B cell (primary cell): Measurements from ENCODE around the gene WDR38. TPM values are rescaled to one million over a fixed set of nuclear protein-coding genes. Genes with fewer than 3 reads are reported as not detected.
"Not testable (repeated sequence)": the region's sequence is repeated elsewhere in the genome, so short reads cannot be mapped to it uniquely, and the experiment has no call there.

Experiments
- ATAC-seq: fragments of 200-7000 bp; cut with Tn5 transposase; one replicate; pipeline ENCODE4 v1.10.0; 2021; ENCODE audit warnings: low read depth, mild to moderate bottlenecking, moderate number of reproducible peaks, moderate library complexity
- CTCF ChIA-PET: fragments of 350-600 bp; sonication (Branson Sonifier 250); formaldehyde crosslinking; loops from one replicate; lab custom pipeline; 2021; ENCODE audit warnings: antibody characterized with exemption, inconsistent platforms; lab: Charles Lee
- POLR2A ChIA-PET: fragments of 350-600 bp; sonication (Branson Sonifier 250); formaldehyde crosslinking; loops from one replicate; lab custom pipeline; 2021; ENCODE audit warnings: antibody characterized with exemption; lab: Charles Lee
- DNase-seq: peaks from one replicate; pipeline ENCODE4 v3.0.0; 2013
- H2AFZ ChIP-seq: 2 replicates; pipeline ENCODE4 v1.6.1; 2012; ENCODE audit warnings: mild to moderate bottlenecking, low read depth, low read length; ENCODE audit not compliant: insufficient read depth, poor library complexity, severe bottlenecking
- H3K27ac ChIP-seq, 2 donors: 1 replicate in 1 of 2; 2 replicates in 1 of 2; pipeline ENCODE4 v1.5.1; 2012 to 2013; ENCODE audit warnings: low read length in 2 of 2, mild to moderate bottlenecking in 2 of 2, moderate library complexity in 1 of 2
- H3K27me3 ChIP-seq, 4 experiments: fragments of 200-600 bp in 1 of 4; sonication (generic) in 1 of 4; replicated peaks in 1 of 4; 1 replicate in 2 of 4; 2 replicates in 2 of 4; pipeline versions ENCODE4 v1.6.1 to v1.7.0; 2013 to 2016; ENCODE audit warnings: low read length in 3 of 4, mild to moderate bottlenecking in 2 of 4, mixed read lengths in 1 of 4, moderate library complexity in 1 of 4; ENCODE audit not compliant: insufficient read depth in 4 of 4, control insufficient read depth in 3 of 4; ENCODE audit errors: control extremely low read depth in 1 of 4
- H3K36me3 ChIP-seq, 2 experiments: replicated peaks in 1 of 2; 1 replicate in 1 of 2; 2 replicates in 1 of 2; pipeline versions ENCODE4 v1.6.1 to v1.7.1; 2013; ENCODE audit warnings: low read length in 1 of 2; ENCODE audit not compliant: insufficient read depth in 2 of 2, control insufficient read depth in 1 of 2; ENCODE audit errors: control extremely low read depth in 1 of 2, extremely low read depth in 1 of 2
- H3K4me1 ChIP-seq, 2 donors: fragments of 200-600 bp in 1 of 2; sonication (generic) in 1 of 2; 1 replicate in 1 of 2; 2 replicates in 1 of 2; pipeline versions ENCODE4 v1.5.1 to v1.6.1; 2013 to 2017; ENCODE audit warnings: low read length in 2 of 2; ENCODE audit not compliant: control insufficient read depth in 2 of 2, insufficient read depth in 2 of 2
- H3K4me2 ChIP-seq: replicated peaks from 2 replicates; pipeline ENCODE3; 2012; ENCODE audit warnings: mild to moderate bottlenecking, low read depth, low read length; ENCODE audit not compliant: poor library complexity, severe bottlenecking
- H3K4me3 ChIP-seq, 5 experiments: fragments of 200-600 bp in 1 of 5; sonication (generic) in 1 of 5; 1 replicate in 3 of 5; 2 replicates in 2 of 5; pipeline versions ENCODE4 v1.5.1 to v1.7.0; 2011 to 2016; ENCODE audit warnings: low read length in 4 of 5, mild to moderate bottlenecking in 4 of 5, low read depth in 2 of 5, control low read depth in 1 of 5, moderate library complexity in 1 of 5; ENCODE audit not compliant: insufficient read depth in 1 of 5; ENCODE audit errors: control extremely low read depth in 1 of 5, extremely low read depth in 1 of 5
- H3K79me2 ChIP-seq: fragments of 200-600 bp; sonication (generic); one replicate; pipeline ENCODE4 v1.6.0; 2016; ENCODE audit warnings: low read length; ENCODE audit not compliant: control insufficient read depth, insufficient read depth
- H3K9ac ChIP-seq: fragments of 200-600 bp; sonication (generic); 2 replicates; pipeline ENCODE4 v1.6.1; 2017; ENCODE audit warnings: mild to moderate bottlenecking, low read length, moderate library complexity
- H3K9me3 ChIP-seq, 3 donors: one replicate each; pipeline versions ENCODE4 v1.6.1 to v1.7.1; 2013; ENCODE audit warnings: low read length in 2 of 3; ENCODE audit not compliant: control insufficient read depth in 2 of 3, insufficient read depth in 1 of 3; ENCODE audit errors: control extremely low read depth in 1 of 3
- H4K20me1 ChIP-seq: 2 replicates; pipeline ENCODE4 v1.6.0; 2012; ENCODE audit warnings: mild to moderate bottlenecking, low read length; ENCODE audit not compliant: insufficient read depth, control insufficient read depth, poor library complexity, severe bottlenecking
- H3K27ac Mint-ChIP-seq: one replicate; pipeline ENCODE4 v1.8.0; 2021; ENCODE audit warnings: mixed read lengths
- H3K27me3 Mint-ChIP-seq: one replicate; pipeline ENCODE4 v1.8.0; 2021; ENCODE audit warnings: mixed read lengths
- H3K4me1 Mint-ChIP-seq: one replicate; pipeline ENCODE4 v1.8.0; 2021; ENCODE audit warnings: mixed read lengths
- H3K4me3 Mint-ChIP-seq: one replicate; pipeline ENCODE4 v1.8.0; 2021; ENCODE audit warnings: mixed read lengths
- H3K9me3 Mint-ChIP-seq: one replicate; pipeline ENCODE4 v1.8.0; 2022; ENCODE audit warnings: mixed read lengths; ENCODE audit not compliant: insufficient read depth
- EZH2 ChIP-seq: IDR thresholded peaks from 2 replicates; pipeline ENCODE4 v1.6.1; 2012; ENCODE audit warnings: borderline replicate concordance, low read depth, mild to moderate bottlenecking, moderate library complexity, low read length; ENCODE audit not compliant: insufficient read depth, poor library complexity, severe bottlenecking
- WGBS: methylation state at CpG from one replicate; pipeline ENCODE4 v1.1.5; 2013; ENCODE audit warnings: missing lambda C conversion rate; ENCODE audit not compliant: insufficient coverage; 5-methylcytosine and 5-hydroxymethylcytosine counted together
- intact Hi-C: fragments of 100-400 bp; cut with micrococcal nuclease; formaldehyde crosslinking; loops from one replicate; pipeline ENCODE4 v1.10.0; 2022
- polyA plus RNA-seq: library from polyadenylated mRNA; depleted of rRNA; stranded (reverse); fragments of >200 nt; gene quantifications from 2 replicates; pipeline ENCODE4 v1.2.3, GENCODE V29; 2012
- total RNA-seq, 2 donors: library from RNA; stranded (reverse); fragments of 120-200 nt in 1 of 2; gene quantifications; 1 replicate in 1 of 2; 2 replicates in 1 of 2; pipeline versions ENCODE4 v1.2.3 to v1.2.4, GENCODE V29; 2013 to 2022
- TF ChIP-seq, protein P1 (sequence below): fragments of 200-600 bp; IDR thresholded peaks from one replicate; pipeline ENCODE4 v1.8.0; 2022; ENCODE audit warnings: antibody characterized with exemption, mild to moderate bottlenecking

WDR38 gene
- total and polyA plus RNA-seq, 2 donors (not counting 1 experiment from before 2014, with no cell fraction given): not detected

DNA sequence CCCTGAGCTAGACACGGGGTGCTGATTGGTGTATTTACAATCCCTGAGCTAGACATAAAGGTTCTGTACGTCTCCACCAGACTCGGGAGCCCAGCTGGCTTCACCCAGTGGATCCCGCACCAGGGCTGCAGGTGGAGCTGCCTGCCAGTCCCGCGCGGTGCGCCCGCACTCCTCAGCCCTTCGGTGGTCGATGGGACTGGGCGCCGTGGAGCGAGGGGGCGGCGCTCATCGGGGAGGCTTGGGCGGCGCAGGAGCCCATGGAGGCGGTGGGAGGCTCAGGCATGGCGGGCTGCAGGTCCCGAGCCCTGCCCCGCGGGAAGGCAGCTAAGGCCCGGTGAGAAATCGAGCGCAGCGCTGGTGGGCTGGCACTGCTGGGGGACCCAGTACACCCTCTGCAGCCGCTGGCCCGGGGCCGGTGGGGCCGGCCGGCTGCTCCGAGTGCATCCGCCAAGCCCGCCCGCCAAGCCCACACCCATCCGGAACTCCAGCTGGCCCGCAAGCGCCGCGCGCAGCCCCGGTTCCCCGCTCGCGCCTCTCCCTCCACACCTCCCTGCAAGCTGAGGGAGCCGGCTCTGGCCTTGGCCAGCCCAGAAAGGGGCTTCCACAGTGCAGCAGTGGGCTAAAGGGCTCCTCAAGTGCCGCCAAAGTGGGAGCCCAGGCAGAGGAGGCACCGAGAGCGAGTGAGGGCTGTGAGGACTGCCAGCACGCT, 14.5 kb upstream of the WDR38 start:
- H3K4me2 ChIP-seq, H3K4me1 Mint-ChIP-seq, intact Hi-C loops, H3K36me3 ChIP-seq, H4K20me1 ChIP-seq, H3K9me3 Mint-ChIP-seq, H3K4me1 ChIP-seq, H3K27ac ChIP-seq, H3K4me3 ChIP-seq, DNase-seq, ATAC-seq, H3K79me2 ChIP-seq, H3K9ac ChIP-seq, H3K27me3 ChIP-seq, H2AFZ ChIP-seq, H3K27ac Mint-ChIP-seq, H3K9me3 ChIP-seq, H3K4me3 Mint-ChIP-seq: not testable (repeated sequence)
- peaks cover 12% of the 10 kb centered on the region for H3K27me3 Mint-ChIP-seq
- POLR2A ChIA-PET: interaction anchor here (0.6 kb wide), 1 partner anchor 60 kb away, joined by 4 read pairs; no protein-coding TSS in a partner anchor
- 50% methylated on average over 30 of the region's 52 CpGs for WGBS
- CTCF ChIA-PET: interaction anchor here (0.7 to 0.8 kb wide), 2 partner anchors 11 to 66 kb away, joined by 3 read pairs; no protein-coding TSS in a partner anchor

DNA sequence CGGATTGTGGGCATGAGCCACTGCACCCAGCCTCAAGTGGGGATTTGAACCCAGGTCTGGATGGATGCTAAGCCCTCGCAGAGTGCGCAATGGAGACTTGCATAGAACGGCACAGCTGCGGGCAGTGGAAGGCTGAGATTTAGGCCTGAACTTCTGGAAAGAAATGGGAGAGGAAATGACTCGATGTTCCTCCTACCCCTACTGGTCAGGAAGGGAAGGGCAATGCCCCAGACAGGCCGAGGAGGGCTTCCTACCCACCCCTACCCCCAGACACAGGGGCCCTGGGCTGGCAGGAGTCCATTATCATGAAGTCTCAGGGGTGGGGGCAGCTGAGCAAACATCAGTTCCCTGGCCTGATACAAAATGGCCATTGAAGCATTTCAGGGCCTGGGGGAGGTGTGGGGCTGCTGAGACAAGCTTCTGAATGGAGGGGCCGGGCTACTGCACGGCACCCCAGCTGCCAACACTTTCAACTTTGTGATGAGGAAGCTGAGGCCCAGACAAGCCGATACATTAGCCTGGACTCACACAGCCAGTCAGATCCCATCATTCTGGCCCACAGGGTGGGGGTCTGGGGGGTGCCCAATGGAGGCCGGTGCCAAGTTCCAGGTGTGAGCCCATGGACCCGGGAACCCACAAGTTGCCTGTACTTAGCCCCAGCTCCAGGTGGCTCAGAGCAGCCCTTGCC, 13.5 kb upstream of the WDR38 start:
- Histone ChIP-seq H3K4me3 (no peak overlapping the region), H3K79me2 (no peaks in the 10 kb centered on the region), H3K27ac (no peak overlapping the region), H2AFZ (no peak overlapping the region), H3K27me3 (peaks cover 0 to 6% (median 0%) of the 10 kb centered on the region in 4 experiments), H3K4me1 (no peaks in the 10 kb centered on the region), H3K9ac (no peak overlapping the region), H4K20me1 (no peaks in the 10 kb centered on the region), H3K9me3 (no peaks in the 10 kb centered on the region), H3K4me2 (no peak overlapping the region), H3K36me3 (no peaks in the 10 kb centered on the region)
- intact Hi-C loops: no loop called here
- ATAC-seq (no peak), DNase-seq (peak; percentile 18)
- H3K27me3 Mint-ChIP-seq: peaks cover 12% of the 10 kb centered on the region
- TF ChIP-seq, protein P1, sequence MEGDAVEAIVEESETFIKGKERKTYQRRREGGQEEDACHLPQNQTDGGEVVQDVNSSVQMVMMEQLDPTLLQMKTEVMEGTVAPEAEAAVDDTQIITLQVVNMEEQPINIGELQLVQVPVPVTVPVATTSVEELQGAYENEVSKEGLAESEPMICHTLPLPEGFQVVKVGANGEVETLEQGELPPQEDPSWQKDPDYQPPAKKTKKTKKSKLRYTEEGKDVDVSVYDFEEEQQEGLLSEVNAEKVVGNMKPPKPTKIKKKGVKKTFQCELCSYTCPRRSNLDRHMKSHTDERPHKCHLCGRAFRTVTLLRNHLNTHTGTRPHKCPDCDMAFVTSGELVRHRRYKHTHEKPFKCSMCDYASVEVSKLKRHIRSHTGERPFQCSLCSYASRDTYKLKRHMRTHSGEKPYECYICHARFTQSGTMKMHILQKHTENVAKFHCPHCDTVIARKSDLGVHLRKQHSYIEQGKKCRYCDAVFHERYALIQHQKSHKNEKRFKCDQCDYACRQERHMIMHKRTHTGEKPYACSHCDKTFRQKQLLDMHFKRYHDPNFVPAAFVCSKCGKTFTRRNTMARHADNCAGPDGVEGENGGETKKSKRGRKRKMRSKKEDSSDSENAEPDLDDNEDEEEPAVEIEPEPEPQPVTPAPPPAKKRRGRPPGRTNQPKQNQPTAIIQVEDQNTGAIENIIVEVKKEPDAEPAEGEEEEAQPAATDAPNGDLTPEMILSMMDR: peak; percentile 24
- no peak for TF ChIP-seq EZH2
- H3K4me1 Mint-ChIP-seq: no peaks in the 10 kb centered on the region
- H3K4me3 Mint-ChIP-seq: no peak overlapping the region
- no peaks in the 10 kb centered on the region for H3K9me3 Mint-ChIP-seq
- 82% methylated on average over 8 of the region's 12 CpGs for WGBS
- CTCF ChIA-PET: interaction anchor here (0.8 to 4.0 kb wide), 10 partner anchors 10 to 223 kb away, joined by 3 to 29 read pairs (median 3); partner anchors contain the start of genes NR6A1 and WDR38
- H3K27ac Mint-ChIP-seq: no peak overlapping the region
- POLR2A ChIA-PET: no interaction called here
